Measurements from ENCODE around the gene RASA2. TPM values are rescaled to one million over a fixed set of nuclear protein-coding genes. Genes with fewer than 3 reads are reported as not detected.

Gene RASA2
- total and polyA plus RNA-seq, 2 of the 8 experiments (the other 6 are each of a cell fraction or from before 2014, with no cell fraction given) = 3.5 to 15.9 TPM

DNA sequence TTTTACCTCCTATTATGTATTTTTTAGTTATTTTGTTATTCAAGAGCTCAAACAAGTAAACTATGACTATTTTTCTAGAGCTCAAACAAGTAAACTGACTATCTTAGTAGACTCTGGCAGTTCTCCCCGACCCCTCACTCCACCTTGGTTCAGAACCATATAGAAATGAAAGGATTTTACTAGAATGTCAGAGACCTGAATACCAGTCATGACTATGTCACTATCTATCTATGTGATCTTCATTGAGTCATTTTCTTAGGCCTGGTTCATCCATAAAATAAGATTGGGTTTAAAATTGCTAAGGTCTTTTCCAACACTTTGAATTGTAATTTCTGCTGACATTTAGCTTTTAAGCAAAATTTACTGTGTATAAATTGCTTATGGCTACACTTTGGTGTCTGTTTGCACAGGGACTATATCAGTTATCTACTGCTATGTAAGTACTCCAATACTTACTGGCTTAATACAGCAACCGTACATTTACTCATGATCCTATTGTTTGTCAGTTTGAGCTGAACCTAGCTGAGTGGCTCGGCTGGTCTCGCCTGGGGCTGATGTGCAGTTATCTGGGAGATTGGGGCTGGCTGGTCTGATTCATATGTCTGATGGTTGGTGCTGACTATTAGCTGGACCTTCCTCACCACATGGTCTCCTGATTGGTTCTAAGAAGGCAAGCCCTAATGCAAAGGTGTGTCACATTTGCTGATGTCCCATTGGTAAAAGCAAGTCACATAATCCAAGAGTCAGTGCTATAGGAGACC lies 37.0 kb downstream of the RASA2 start:
- Histone ChIP-seq H2AK5ac (ENCODE audit: low read depth, low read length) (no peak overlapping the region), H3K18ac (ENCODE audit: extremely low read depth, low read length) (no peak overlapping the region), H3K79me2 (ENCODE audit: control insufficient read depth in 1 of 2, insufficient read depth in 2 of 2, low read length in 2 of 2) (no peaks in the 10 kb centered on the region), H3K4ac (replicated peaks; ENCODE audit: insufficient read length, low read depth, low read length) (no peak overlapping the region), H3K23me2 (ENCODE audit: low read depth, low read length) (no peaks in the 10 kb centered on the region), H2BK15ac (ENCODE audit: low read length) (no peak overlapping the region), H3K36me3 (ENCODE audit: control insufficient read depth in 2 of 4, insufficient read depth in 4 of 4, low read length in 3 of 4) (peaks cover 0 to 8% (median 0%) of the 10 kb centered on the region in 4 experiments; a peak in 2 of 8 replicates), H3K14ac (ENCODE audit: insufficient read length) (no peak overlapping the region), H3K4me3 (ENCODE audit: extremely low read depth in 1 of 4, insufficient read depth in 2 of 4, low read depth in 3 of 4, low read length in 4 of 4) (no peak overlapping the region), H3K27ac (ENCODE audit: low read depth, low read length) (no peak overlapping the region), H4K5ac (ENCODE audit: insufficient read length, low read depth, low read length) (no peak overlapping the region), H3K9me3 (ENCODE audit: insufficient read depth in 2 of 2, low read depth in 1 of 2, low read length in 1 of 2) (no peaks in the 10 kb centered on the region), H4K8ac (ENCODE audit: extremely low read depth, insufficient read depth, low read length) (no peak overlapping the region), H3K23ac (ENCODE audit: insufficient read length) (no peak overlapping the region), H2AFZ (ENCODE audit: low read length) (no peak overlapping the region), H3K4me1 (replicated peaks in 1 of 4; ENCODE audit: control insufficient read depth in 3 of 4, insufficient read depth in 4 of 4, low read length in 3 of 4) (no peaks in the 10 kb centered on the region; a peak in 1 of 7 replicates), H3K79me1 (ENCODE audit: low read depth, low read length) (no peaks in the 10 kb centered on the region), H3K27me3 (replicated peaks in 1 of 4; ENCODE audit: control insufficient read depth in 3 of 4, extremely low read depth in 1 of 4, insufficient read depth in 3 of 4, low read length in 3 of 4) (no peaks in the 10 kb centered on the region), H2BK5ac (ENCODE audit: low read depth, low read length) (no peak overlapping the region), H4K91ac (replicated peaks; ENCODE audit: insufficient read length, low read length) (no peak overlapping the region), H2BK120ac (replicated peaks; ENCODE audit: low read depth, low read length) (no peak overlapping the region), H3K9ac (replicated peaks in 1 of 4; ENCODE audit: extremely low read depth in 1 of 4, low read depth in 3 of 4, low read length in 3 of 4) (no peak overlapping the region), H2BK12ac (ENCODE audit: low read depth, low read length) (no peak overlapping the region), H4K20me1 (replicated peaks in 1 of 2; ENCODE audit: control insufficient read depth in 1 of 2, insufficient read depth in 2 of 2, low read length in 2 of 2) (peaks cover 3 to 5% of the 10 kb centered on the region in 2 experiments), H3K56ac (replicated peaks; ENCODE audit: insufficient read length, low read depth, low read length) (no peak overlapping the region), H3K4me2 (ENCODE audit: insufficient read depth in 1 of 2, low read depth in 2 of 2, low read length in 2 of 2) (no peak overlapping the region), H2BK20ac (ENCODE audit: low read length) (no peak overlapping the region)
- CTCF ChIA-PET (ENCODE audit: partially characterized antibody) = interaction anchor here (0.6 to 2.0 kb wide), 5 partner anchors 8 to 216 kb away, joined by 3 to 5 read pairs (median 3); no protein-coding TSS in a partner anchor
- DNase-seq (ENCODE audit: low read depth in 1 of 2, low spot score in 2 of 2) = no peak
- POLR2A ChIA-PET (ENCODE audit: partially characterized antibody) = no interaction called here
- FAIRE-seq = no peak
- TF ChIP-seq ATF2 (IDR thresholded peaks at IDR 0.05; ENCODE audit: low read length) = no peak
- TF ChIP-seq SAP30 (IDR thresholded peaks at IDR 0.05; ENCODE audit: insufficient read depth, insufficient replicate concordance, low read length) = no peak
- TF ChIP-seq HDAC2 (IDR thresholded peaks at IDR 0.05; ENCODE audit: borderline replicate concordance in 1 of 2, low read depth in 2 of 2, low read length in 2 of 2) = no peak
- no peak for TF ChIP-seq GABPA (IDR thresholded peaks at IDR 0.05; ENCODE audit: borderline replicate concordance, insufficient read depth, low read length)
- TF ChIP-seq POLR2A (IDR thresholded peaks at IDR 0.05; ENCODE audit: control extremely low read depth in 1 of 2, low read depth in 2 of 2, low read length in 2 of 2) = no peak
- no peak for TF ChIP-seq CHD2 (IDR thresholded peaks at IDR 0.05; ENCODE audit: low read length)
- TF ChIP-seq KDM4A (IDR thresholded peaks at IDR 0.05; ENCODE audit: low read depth, low read length, severe bottlenecking) = no peak
- TF ChIP-seq CTBP2 (IDR thresholded peaks at IDR 0.05; ENCODE audit: borderline replicate concordance, insufficient read depth, insufficient read length, low read length) = no peak
- TF ChIP-seq TBP (IDR thresholded peaks at IDR 0.05; ENCODE audit: low read depth, low read length) = no peak
- no peak for TF ChIP-seq TEAD4 (IDR thresholded peaks at IDR 0.05; ENCODE audit: low read depth, low read length)
- 87% methylated on average over 4 of the region's 4 CpGs; no CpG with 5 or more reads in 1 of the 2 experiments for WGBS, 2 experiments (ENCODE audit: extremely low coverage in 1 of 2, insufficient coverage in 1 of 2, insufficient read length in 1 of 2, insufficient replicate concordance in 2 of 2, low coverage in 1 of 2, low lambda C conversion rate in 2 of 2, missing lambda C conversion rate in 1 of 2)

Measured in H1 (cell line).